Pancreas (tissue), 10 donors: ENCODE data around the gene NIPAL3. TPM values are rescaled to one million over a fixed set of nuclear protein-coding genes. Genes with fewer than 3 reads are reported as not detected.

Experiments
- ATAC-seq, 4 donors: fragments of 200-7000 bp; cut with Tn5 transposase; one replicate each; pipeline versions ENCODE4 v1.8.0 to v1.9.1; 2020; ENCODE audit warnings: mild to moderate bottlenecking in 4 of 4, moderate library complexity in 4 of 4
- DNase-seq, 6 donors: peaks; one replicate each; pipeline ENCODE4 v3.0.0-alpha.2; 2020
- FAIRE-seq: peaks from 2 replicates; lab custom pipeline; 2012; peaks lifted over from hg19 to GRCh38; lab: Jason Lieb, UNC
- H3K27ac ChIP-seq, 4 donors: fragments of 200-600 bp; sonication (generic); 1 replicate in 3 of 4; 2 replicates in 1 of 4; pipeline versions ENCODE4 v1.5.0 to v1.8.0; 2020
- H3K27me3 ChIP-seq, 4 donors: fragments of 200-600 bp; one replicate each; pipeline ENCODE4 v1.8.0; 2021
- H3K36me3 ChIP-seq, 3 donors: fragments of 200-600 bp; sonication (generic) in 1 of 3; one replicate each; pipeline versions ENCODE4 v1.5.0 to v1.8.0; 2020 to 2021
- H3K4me1 ChIP-seq, 3 donors: fragments of 200-600 bp; one replicate each; pipeline ENCODE4 v1.8.0; 2021
- H3K4me3 ChIP-seq, 4 donors: fragments of 200-600 bp; sonication (generic) in 2 of 4; one replicate each; pipeline versions ENCODE4 v1.5.0 to v1.8.0; 2020 to 2021
- H3K9me3 ChIP-seq, 4 donors: fragments of 200-600 bp; one replicate each; pipeline ENCODE4 v1.8.0; 2021
- CTCF ChIP-seq, 4 donors: fragments of 200-600 bp; sonication (generic) in 3 of 4; IDR thresholded peaks; one replicate each; pipeline versions ENCODE4 v1.5.0 to v1.8.0; 2021; ENCODE audit warnings: antibody characterized with exemption in 4 of 4
- WGBS, 2 donors: extraction: QIAGEN DNeasy Blood & Tissue Kit; methylation state at CpG; one replicate each; pipeline ENCODE4 v1.1.7; 2013; 5-methylcytosine and 5-hydroxymethylcytosine counted together
- intact Hi-C, 3 donors: fragments of 100-400 bp; cut with DNase I; formaldehyde crosslinking; loops; one replicate each; pipeline versions ENCODE4 v1.11.1 to v1.14.2; 2022
- polyA plus RNA-seq, 2 donors: library from polyadenylated mRNA; stranded (reverse); fragments of 200-250 nt; gene quantifications; one replicate each; pipeline ENCODE4 v1.2.3, GENCODE V29; 2013
- total RNA-seq, 6 donors: library from RNA; stranded (reverse); fragmentation: NEBNext Ultra II Directional in 4 of 6; extraction: Animal tissue kit (Norgen Biotek cat#: 25700) in 4 of 6; gene quantifications; one replicate each; pipeline versions ENCODE4 v1.2.1 to v1.2.4, GENCODE V29; 2021 to 2023
- donor health status: healthy with polysubstance abuse.
- donor health status: DM: no; HTN: no; CAD: no; lungs with moderate emphysema.
- donor health status: DM: no; HTN: no; CAD: no.
- donor health status: control.
- donor health status: control.
- donor health status: Bipolar disorder and iron deficiency.
- donor health status: DM: yes; HTN: yes; CAD: no.
- donor health status: DM: no; HTN: no; CAD: no.
- donor health status: DM: no; HTN: no; CAD: no.
- donor health status: DM: yes; HTN: yes; CAD: no.

NIPAL3 gene
- total and polyA plus RNA-seq, 8 donors = 7.2 to 25.4 (median 18.5) TPM

- no peaks in the 10 kb centered on the region for H3K36me3 ChIP-seq
- H3K27me3 ChIP-seq = no peaks in the 10 kb centered on the region
- H3K4me3 ChIP-seq = no peak overlapping the region
- H3K27ac ChIP-seq = no peak overlapping the region
- intact Hi-C loops = loop anchor here in 1 of 3 donors (5.0 kb wide), 1 partner anchor 190 kb away; no protein-coding TSS in a partner anchor
- ATAC-seq = no peak
- TF ChIP-seq CTCF (IDR thresholded peaks at IDR 0.05) = peak in 1 of 4 donors; percentile 1
- DNase-seq = no peak
- FAIRE-seq = no peak
- peaks cover 0 to 4% (median 0%) of the 10 kb centered on the region in 3 donors for H3K4me1 ChIP-seq
- WGBS, 2 donors = 86 to 89% methylated on average over 4 of the region's 4 CpGs
- H3K9me3 ChIP-seq = no peaks in the 10 kb centered on the region
These were observed 23.0 kb upstream of the NIPAL3 start for GRCh38 chr1:24392604-24392946.

- no peaks in the 10 kb centered on the region for H3K27me3 ChIP-seq
- TF ChIP-seq CTCF (IDR thresholded peaks at IDR 0.05) = no peak
- ATAC-seq (no peak), FAIRE-seq (no peak), DNase-seq (no peak)
- H3K36me3 ChIP-seq = no peaks in the 10 kb centered on the region
- peaks cover 0 to 4% (median 0%) of the 10 kb centered on the region in 3 donors for H3K4me1 ChIP-seq
- no peak overlapping the region for H3K4me3 ChIP-seq
- H3K9me3 ChIP-seq = no peaks in the 10 kb centered on the region
- intact Hi-C loops = loop anchor here in 1 of 3 donors (5.0 kb wide), 1 partner anchor 191 kb away; no protein-coding TSS in a partner anchor
- WGBS, 2 donors = 84 to 87% methylated on average over 4 of the region's 4 CpGs
- H3K27ac ChIP-seq = no peak overlapping the region
These were observed 22.5 kb upstream of the NIPAL3 start for GRCh38 chr1:24392982-24393650.

- ATAC-seq (no peak), DNase-seq (no peak), FAIRE-seq (no peak)
- 85 to 88% methylated on average over 6 of the region's 6 CpGs for WGBS, 2 donors
- no peaks in the 10 kb centered on the region for H3K36me3 ChIP-seq
- intact Hi-C loops = loop anchor here in 1 of 3 donors (5.0 kb wide), 1 partner anchor 192 kb away; no protein-coding TSS in a partner anchor
- no peaks in the 10 kb centered on the region for H3K27me3 ChIP-seq
- no peaks in the 10 kb centered on the region for H3K9me3 ChIP-seq
- no peak for TF ChIP-seq CTCF (IDR thresholded peaks at IDR 0.05)
- H3K4me3 ChIP-seq = no peak overlapping the region
- peaks cover 0 to 4% (median 0%) of the 10 kb centered on the region in 3 donors for H3K4me1 ChIP-seq
- H3K27ac ChIP-seq = no peak overlapping the region
These were observed 21.7 kb upstream of the NIPAL3 start for GRCh38 chr1:24393892-24394291.

- no peak overlapping the region for H3K4me3 ChIP-seq
- H3K36me3 ChIP-seq = no peaks in the 10 kb centered on the region
- intact Hi-C loops = no loop called here
- 11 to 20% methylated on average over 1 of the region's 1 CpG for WGBS, 2 donors
- no peak overlapping the region for H3K27ac ChIP-seq
- no peak for ATAC-seq
- H3K4me1 ChIP-seq = no peaks in the 10 kb centered on the region
- H3K27me3 ChIP-seq = no peaks in the 10 kb centered on the region
- H3K9me3 ChIP-seq = no peaks in the 10 kb centered on the region
- DNase-seq = no peak
- no peak for TF ChIP-seq CTCF (IDR thresholded peaks at IDR 0.05)
- no peak for FAIRE-seq
These were observed 15.5 kb upstream of the NIPAL3 start for GRCh38 chr1:24400065-24400464.

GRCh38 chr1:24403806-24404205, 11.8 kb upstream of the NIPAL3 start:
- intact Hi-C loops = no loop called here

More at GRCh38 chr1:24403806-24404205, 11.8 kb upstream of the NIPAL3 start:
- Histone ChIP-seq H3K4me1 (no peaks in the 10 kb centered on the region), H3K36me3 (no peaks in the 10 kb centered on the region), H3K9me3 (no peaks in the 10 kb centered on the region), H3K27ac (no peak overlapping the region), H3K27me3 (no peaks in the 10 kb centered on the region), H3K4me3 (no peak overlapping the region)
- ATAC-seq = no peak
- WGBS, 2 donors = 79 to 87% methylated on average over 4 of the region's 4 CpGs
- no peak for TF ChIP-seq CTCF (IDR thresholded peaks at IDR 0.05)
- DNase-seq = no peak
- FAIRE-seq = no peak
